B cell (primary cell): ENCODE results near the gene HDAC5.

Source experiments
- EZH2 ChIP-seq: IDR thresholded peaks from 2 replicates; pipeline ENCODE4 v1.6.1; 2012; ENCODE audit warnings: borderline replicate concordance, low read depth, mild to moderate bottlenecking, moderate library complexity, low read length; ENCODE audit not compliant: insufficient read depth, poor library complexity, severe bottlenecking
- TF ChIP-seq, protein P1 (sequence below): fragments of 200-600 bp; IDR thresholded peaks from one replicate; pipeline ENCODE4 v1.8.0; 2022; ENCODE audit warnings: antibody characterized with exemption, mild to moderate bottlenecking

DNA sequence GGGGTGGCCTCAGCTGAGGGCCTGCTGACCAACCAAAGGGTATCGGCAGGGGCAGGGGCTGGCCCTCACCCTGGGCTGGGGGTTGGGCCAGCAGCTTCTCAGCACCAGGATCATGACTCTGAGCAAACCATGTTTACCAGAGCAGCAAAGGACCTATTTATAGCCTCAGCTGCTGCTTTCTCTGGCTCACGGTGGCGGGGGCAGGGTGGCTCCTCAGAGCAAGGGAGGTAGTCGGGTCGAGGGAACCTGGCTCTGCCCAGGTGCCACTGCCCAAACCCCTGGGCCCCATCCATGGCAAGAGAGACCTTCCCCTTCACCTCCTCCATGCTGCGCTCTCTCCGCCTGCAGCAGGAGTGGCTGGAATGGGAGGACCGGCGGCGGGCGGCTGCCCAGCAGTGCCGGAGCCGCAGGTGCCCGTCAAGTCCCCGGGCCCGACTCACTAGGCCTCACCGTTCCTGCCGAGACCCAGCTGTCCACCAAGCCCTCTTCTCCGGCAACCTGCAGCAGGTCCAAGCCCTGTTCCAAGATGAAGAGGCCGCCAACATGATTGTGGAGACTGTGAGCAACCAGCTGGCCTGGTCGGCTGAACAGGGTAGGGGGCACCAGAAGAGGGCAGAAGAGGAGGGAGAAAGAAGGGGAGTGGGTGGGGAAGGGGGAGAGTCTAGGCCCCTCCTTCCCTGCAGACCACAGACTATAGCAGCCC is 47.2 kb upstream of the HDAC5 start, which contains the start of gene ASB16:
- TF ChIP-seq, protein P1, sequence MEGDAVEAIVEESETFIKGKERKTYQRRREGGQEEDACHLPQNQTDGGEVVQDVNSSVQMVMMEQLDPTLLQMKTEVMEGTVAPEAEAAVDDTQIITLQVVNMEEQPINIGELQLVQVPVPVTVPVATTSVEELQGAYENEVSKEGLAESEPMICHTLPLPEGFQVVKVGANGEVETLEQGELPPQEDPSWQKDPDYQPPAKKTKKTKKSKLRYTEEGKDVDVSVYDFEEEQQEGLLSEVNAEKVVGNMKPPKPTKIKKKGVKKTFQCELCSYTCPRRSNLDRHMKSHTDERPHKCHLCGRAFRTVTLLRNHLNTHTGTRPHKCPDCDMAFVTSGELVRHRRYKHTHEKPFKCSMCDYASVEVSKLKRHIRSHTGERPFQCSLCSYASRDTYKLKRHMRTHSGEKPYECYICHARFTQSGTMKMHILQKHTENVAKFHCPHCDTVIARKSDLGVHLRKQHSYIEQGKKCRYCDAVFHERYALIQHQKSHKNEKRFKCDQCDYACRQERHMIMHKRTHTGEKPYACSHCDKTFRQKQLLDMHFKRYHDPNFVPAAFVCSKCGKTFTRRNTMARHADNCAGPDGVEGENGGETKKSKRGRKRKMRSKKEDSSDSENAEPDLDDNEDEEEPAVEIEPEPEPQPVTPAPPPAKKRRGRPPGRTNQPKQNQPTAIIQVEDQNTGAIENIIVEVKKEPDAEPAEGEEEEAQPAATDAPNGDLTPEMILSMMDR = no peak
- TF ChIP-seq EZH2 = no peak
